MV-4-11 (cell line): ENCODE data around the gene ECM1.
A peak's percentile ranks its signal among the peaks of the same experiment; 100 is the strongest.

Experiments
- DNase-seq: peaks from one replicate; lab custom pipeline; 2025; lab: John Stamatoyannopoulos, UW

ECM1 gene

DNA sequence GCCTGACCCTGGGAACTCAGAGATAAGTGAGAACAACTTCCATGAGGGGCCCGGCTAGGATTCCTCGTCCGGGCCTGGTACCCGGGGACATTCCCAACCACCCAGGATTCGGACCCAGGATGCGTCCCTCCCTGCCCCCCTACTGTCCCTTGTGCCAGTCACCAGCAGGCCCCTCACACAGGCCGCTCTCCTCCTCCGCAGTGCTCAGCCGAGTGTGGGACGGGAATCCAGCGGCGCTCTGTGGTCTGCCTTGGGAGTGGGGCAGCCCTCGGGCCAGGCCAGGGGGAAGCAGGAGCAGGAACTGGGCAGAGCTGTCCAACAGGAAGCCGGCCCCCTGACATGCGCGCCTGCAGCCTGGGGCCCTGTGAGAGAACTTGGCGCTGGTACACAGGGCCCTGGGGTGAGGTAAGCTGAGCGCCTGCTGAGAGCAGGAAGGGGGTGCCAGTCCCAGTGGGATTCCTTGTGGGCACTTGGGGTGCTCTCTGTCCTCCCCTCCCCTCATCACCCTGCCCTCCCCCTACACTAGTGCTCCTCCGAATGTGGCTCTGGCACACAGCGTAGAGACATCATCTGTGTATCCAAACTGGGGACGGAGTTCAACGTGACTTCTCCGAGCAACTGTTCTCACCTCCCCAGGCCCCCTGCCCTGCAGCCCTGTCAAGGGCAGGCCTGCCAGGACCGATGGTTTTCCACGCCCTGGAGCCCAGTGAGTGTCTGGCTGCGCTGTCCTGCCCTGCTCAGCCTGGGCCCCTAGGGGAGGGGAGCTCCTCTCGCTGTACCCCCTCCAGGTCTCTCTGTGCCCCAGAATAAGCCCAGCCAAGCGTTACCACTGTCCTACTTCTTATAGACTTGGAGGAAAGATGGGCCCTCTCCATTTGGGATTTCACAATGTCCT, 51.1 kb downstream of the ECM1 start:
- no peak for DNase-seq

DNA sequence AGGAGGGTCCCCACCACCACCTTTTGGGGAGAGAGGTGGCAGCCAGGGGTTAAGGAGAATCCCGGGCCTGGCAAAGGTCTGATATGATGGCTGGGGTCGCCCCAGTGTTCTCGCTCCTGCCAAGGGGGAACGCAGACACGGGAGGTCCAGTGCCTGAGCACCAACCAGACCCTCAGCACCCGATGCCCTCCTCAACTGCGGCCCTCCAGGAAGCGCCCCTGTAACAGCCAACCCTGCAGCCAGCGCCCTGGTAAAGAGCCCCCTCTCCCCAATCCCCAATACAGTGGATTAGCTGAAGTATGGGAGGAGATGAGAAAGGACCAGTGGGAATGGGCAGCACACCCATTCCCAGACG, 51.7 kb downstream of the ECM1 start:
- no peak for DNase-seq

DNA sequence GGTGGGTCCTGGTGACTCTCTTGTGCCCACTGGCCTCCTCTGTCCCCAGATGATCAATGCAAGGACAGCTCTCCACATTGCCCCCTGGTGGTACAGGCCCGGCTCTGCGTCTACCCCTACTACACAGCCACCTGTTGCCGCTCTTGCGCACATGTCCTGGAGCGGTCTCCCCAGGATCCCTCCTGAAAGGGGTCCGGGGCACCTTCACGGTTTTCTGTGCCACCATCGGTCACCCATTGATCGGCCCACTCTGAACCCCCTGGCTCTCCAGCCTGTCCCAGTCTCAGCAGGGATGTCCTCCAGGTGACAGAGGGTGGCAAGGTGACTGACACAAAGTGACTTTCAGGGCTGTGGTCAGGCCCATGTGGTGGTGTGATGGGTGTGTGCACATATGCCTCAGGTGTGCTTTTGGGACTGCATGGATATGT, 52.1 kb downstream of the ECM1 start:
- peak; percentile 24 for DNase-seq

DNA sequence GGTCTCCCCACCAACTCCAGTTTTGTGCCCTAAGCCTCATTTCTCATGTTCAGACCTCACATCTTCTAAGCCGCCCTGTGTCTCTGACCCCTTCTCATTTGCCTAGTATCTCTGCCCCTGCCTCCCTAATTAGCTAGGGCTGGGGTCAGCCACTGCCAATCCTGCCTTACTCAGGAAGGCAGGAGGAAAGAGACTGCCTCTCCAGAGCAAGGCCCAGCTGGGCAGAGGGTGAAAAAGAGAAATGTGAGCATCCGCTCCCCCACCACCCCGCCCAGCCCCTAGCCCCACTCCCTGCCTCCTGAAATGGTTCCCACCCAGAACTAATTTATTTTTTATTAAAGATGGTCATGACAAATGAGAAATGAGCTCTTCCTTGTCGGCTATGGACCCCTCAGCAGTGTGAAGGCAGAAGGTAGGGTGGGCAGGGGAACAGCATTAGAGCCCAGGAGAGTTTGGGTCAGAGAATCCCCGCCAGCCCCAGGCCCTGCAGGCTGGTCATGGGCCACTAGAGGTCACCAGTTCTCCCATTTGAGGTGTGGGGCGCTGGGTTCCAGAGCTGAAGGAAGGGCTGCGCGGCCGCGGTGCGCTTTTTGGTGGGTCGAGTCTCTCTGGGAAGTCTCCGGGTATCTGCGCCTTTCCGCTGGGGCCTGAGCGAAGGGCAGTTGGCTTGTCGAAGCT, 52.8 kb downstream of the ECM1 start:
- DNase-seq, result peak; percentile 80

DNA sequence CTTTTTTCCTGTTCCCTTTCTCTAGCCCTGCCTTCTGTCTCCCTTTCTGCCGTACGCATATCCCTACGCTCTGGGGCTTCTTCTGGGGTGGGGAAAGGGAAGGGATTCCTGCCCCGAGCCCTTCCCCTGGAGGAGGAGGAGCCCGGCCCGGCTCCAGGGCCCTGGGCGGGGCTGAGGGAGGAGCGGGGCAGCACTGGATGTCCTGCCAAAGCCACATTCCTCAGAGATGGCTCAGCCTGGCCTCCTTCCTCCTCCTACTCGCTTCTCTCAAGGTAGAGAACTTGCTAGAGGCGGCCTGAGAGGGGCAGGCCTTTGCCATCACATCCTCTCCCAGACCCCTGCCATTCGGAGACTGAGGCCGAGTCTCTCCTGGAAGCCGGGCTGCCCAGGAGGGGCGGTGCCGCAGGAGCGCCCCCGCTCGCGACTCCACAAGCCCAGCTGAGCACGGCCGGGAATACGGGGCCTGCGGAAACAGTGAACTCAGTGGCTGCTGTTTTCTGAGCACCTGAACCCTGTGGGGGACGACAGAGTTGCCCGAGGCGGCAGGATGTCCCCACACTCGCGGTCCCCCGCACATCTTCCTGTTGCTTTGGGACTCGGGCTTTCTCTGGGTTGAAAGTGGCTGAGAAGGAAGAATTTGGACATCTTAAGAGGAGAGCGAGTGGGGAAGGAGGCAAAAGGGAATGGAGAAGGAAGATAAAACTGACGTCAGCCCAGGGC, 53.5 kb downstream of the ECM1 start:
- DNase-seq, result peak; percentile 80

DNA sequence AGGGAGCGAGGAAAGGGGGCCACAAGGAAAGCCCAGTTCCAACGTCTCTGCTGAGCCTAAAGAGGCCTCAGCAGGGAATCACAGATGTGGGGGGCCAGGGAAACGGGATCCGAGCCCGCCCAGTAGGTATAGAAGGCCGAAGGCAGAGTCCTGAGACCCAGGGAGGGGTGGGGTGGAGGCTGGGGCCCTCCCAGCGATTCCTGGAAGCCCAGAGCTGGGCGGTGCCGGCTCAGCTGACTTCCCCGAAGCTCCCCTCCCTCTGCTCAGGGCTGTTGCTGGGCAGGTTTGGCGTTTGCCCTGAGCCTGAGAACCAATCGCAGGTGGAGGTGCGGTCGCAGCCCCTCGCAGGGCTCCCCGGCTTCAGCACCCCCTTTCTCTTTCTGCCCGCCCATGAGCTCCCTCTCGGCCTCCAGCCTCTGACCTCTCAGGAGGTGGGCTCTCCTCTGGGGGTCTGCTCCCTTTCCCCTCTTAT, 54.1 kb downstream of the ECM1 start:
- DNase-seq, result peak; percentile 45

DNA sequence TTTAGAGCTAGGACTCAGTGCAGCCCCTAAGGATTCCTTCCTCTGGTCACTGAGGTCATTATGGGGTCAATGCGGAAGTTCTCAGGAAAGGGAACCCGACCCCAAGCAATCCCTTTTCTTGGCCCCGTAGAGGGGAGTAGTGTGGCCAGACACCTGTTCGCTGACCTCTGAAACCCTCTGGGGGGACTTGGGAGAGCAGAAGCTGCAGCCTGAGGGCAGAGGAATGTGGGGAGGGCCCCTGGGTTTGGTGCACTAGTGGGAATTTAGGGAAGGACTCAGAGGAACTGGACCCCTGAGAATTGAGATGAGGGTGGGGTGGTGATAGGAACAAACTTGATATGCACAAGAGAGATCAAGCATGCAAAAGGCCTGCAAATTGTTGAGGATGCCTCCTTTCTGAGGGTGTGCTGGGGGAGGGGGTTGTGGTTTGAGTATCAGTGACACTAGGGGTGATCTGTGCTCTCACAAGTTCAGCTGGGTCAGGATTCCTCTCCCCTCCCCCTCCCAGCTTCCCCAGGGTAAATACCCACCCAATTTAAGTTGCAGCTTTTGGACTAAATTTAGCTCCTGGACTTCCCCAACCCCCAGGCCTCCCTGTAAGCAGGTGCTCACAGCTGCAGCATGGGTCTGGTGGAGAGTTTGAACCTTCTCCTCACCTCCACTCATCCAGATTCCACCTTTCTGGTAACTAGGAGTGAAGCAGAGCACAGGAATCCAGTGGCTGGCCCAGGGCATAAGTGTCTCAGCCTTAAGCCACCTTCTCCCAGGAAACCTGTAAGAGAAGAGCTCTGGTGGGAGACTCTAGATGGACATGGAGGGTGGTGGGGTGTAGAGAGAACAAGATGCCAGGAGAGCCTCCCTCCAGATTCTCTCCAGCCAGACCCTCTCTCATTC, 54.8 kb downstream of the ECM1 start:
- peak; percentile 29 for DNase-seq
